ENCODE results near the gene VAT1. TPM values are rescaled to one million over a fixed set of nuclear protein-coding genes. Genes with fewer than 3 reads are reported as not detected.

VAT1 gene
- total and polyA plus RNA-seq, 2 of the 13 experiments (the other 11 are each of a cell fraction or from before 2014, with no cell fraction given): 143 to 205 TPM

DNA sequence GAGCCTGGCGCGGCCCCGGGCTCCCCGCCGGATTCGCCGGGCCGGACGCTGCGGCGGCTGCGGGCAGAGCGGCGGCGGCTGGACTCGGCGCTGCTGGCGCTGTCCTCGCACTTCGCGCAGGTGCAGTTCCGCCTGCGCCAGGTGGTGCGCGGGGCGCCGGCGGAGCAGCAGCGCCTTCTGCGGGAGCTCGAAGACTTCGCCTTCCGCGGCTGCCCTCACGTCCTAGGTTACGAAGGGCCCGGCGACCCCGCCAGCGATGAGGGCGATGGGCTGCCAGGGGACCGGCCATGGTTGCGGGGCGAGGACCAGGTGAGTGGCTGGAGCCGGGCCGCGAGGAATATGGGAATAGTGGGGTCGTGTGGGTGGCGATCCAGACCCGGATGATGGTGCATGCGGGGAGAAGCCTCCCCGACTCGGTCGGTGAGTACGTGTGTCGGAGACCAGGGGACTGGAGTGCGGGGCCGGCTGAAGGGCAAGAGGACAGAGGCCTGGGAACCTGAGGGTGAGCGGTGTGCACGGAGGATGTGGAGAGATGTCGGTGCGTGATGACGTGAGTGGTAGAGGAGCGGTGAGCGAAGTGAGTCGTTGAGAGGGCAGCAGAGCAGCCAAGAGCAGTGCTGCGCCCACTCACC is 41.3 kb downstream of the VAT1 start (continued):
- TF ChIP-seq, protein P1, sequence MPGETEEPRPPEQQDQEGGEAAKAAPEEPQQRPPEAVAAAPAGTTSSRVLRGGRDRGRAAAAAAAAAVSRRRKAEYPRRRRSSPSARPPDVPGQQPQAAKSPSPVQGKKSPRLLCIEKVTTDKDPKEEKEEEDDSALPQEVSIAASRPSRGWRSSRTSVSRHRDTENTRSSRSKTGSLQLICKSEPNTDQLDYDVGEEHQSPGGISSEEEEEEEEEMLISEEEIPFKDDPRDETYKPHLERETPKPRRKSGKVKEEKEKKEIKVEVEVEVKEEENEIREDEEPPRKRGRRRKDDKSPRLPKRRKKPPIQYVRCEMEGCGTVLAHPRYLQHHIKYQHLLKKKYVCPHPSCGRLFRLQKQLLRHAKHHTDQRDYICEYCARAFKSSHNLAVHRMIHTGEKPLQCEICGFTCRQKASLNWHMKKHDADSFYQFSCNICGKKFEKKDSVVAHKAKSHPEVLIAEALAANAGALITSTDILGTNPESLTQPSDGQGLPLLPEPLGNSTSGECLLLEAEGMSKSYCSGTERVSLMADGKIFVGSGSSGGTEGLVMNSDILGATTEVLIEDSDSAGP (CRISPR knock-in tag; IDR thresholded peaks at IDR 0.05; ENCODE audit: borderline replicate concordance): peak; percentile 86
- peak; percentile 75; the same call in 1 of the 2 replicates for TF ChIP-seq GABPB1 (CRISPR knock-in tag; IDR thresholded peaks at IDR 0.05)
- TF ChIP-seq REPIN1 (CRISPR knock-in tag; IDR thresholded peaks at IDR 0.05; ENCODE audit: borderline replicate concordance, low read depth): no peak
- TF ChIP-seq NFKB2 (CRISPR knock-in tag; IDR thresholded peaks at IDR 0.05; ENCODE audit: borderline replicate concordance): 0 out of 2 replicates have a peak, but pooled peaks have one; percentile 24
- peak; percentile 84 for TF ChIP-seq ZNF547 (CRISPR knock-in tag; IDR thresholded peaks at IDR 0.05)
- TF ChIP-seq, protein P2, sequence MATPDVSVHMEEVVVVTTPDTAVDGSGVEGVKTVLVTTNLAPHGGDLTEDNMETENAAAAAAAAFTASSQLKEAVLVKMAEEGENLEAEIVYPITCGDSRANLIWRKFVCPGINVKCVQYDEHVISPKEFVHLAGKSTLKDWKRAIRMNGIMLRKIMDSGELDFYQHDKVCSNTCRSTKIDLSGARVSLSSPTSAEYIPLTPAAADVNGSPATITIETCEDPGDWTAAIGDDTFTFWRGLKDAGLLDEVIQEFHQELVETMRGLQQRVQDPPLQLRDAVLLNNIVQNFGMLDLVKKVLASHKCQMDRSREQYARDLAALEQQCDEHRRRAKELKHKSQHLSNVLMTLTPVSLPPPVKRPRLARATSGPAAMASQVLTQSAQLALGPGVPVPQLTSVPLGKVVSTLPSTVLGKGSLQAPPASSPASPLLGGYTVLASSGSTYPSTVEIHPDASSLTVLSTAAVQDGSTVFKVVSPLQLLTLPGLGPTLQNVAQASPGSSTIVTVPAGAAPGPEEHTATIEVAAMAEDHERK (CRISPR knock-in tag; IDR thresholded peaks at IDR 0.05; ENCODE audit: low read depth): peak; percentile 27; the same call in 1 of the 2 replicates
- TF ChIP-seq, protein P3, sequence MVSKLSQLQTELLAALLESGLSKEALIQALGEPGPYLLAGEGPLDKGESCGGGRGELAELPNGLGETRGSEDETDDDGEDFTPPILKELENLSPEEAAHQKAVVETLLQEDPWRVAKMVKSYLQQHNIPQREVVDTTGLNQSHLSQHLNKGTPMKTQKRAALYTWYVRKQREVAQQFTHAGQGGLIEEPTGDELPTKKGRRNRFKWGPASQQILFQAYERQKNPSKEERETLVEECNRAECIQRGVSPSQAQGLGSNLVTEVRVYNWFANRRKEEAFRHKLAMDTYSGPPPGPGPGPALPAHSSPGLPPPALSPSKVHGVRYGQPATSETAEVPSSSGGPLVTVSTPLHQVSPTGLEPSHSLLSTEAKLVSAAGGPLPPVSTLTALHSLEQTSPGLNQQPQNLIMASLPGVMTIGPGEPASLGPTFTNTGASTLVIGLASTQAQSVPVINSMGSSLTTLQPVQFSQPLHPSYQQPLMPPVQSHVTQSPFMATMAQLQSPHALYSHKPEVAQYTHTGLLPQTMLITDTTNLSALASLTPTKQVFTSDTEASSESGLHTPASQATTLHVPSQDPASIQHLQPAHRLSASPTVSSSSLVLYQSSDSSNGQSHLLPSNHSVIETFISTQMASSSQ (IDR thresholded peaks at IDR 0.05; ENCODE audit: low read depth): no peak
- TF ChIP-seq, protein P3 (CRISPR knock-in tag; IDR thresholded peaks at IDR 0.05; ENCODE audit: borderline replicate concordance): peak; percentile 27; the same call in 1 of the 2 replicates
- no peak for TF ChIP-seq ZSCAN22 (CRISPR knock-in tag; IDR thresholded peaks at IDR 0.05)
- peak; percentile 69; the same call in 1 of the 2 replicates for TF ChIP-seq JUNB (CRISPR knock-in tag; IDR thresholded peaks at IDR 0.05; ENCODE audit: borderline replicate concordance)
- TF ChIP-seq GLI4 (CRISPR knock-in tag; IDR thresholded peaks at IDR 0.05; ENCODE audit: borderline replicate concordance): 0 out of 2 replicates have a peak, but pooled peaks have one; percentile 47
- TF ChIP-seq CBX1 (IDR thresholded peaks at IDR 0.05; ENCODE audit: low read depth): no peak
- no peak for TF ChIP-seq KMT2B (CRISPR knock-in tag; IDR thresholded peaks at IDR 0.05)
- TF ChIP-seq, protein P4, sequence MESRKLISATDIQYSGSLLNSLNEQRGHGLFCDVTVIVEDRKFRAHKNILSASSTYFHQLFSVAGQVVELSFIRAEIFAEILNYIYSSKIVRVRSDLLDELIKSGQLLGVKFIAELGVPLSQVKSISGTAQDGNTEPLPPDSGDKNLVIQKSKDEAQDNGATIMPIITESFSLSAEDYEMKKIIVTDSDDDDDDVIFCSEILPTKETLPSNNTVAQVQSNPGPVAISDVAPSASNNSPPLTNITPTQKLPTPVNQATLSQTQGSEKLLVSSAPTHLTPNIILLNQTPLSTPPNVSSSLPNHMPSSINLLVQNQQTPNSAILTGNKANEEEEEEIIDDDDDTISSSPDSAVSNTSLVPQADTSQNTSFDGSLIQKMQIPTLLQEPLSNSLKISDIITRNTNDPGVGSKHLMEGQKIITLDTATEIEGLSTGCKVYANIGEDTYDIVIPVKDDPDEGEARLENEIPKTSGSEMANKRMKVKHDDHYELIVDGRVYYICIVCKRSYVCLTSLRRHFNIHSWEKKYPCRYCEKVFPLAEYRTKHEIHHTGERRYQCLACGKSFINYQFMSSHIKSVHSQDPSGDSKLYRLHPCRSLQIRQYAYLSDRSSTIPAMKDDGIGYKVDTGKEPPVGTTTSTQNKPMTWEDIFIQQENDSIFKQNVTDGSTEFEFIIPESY (CRISPR knock-in tag; IDR thresholded peaks at IDR 0.05): 0 out of 2 replicates have a peak, but pooled peaks have one; percentile 12
- TF ChIP-seq PHB2 (IDR thresholded peaks at IDR 0.05; ENCODE audit: partially characterized antibody): no peak
- TF ChIP-seq, protein P5, sequence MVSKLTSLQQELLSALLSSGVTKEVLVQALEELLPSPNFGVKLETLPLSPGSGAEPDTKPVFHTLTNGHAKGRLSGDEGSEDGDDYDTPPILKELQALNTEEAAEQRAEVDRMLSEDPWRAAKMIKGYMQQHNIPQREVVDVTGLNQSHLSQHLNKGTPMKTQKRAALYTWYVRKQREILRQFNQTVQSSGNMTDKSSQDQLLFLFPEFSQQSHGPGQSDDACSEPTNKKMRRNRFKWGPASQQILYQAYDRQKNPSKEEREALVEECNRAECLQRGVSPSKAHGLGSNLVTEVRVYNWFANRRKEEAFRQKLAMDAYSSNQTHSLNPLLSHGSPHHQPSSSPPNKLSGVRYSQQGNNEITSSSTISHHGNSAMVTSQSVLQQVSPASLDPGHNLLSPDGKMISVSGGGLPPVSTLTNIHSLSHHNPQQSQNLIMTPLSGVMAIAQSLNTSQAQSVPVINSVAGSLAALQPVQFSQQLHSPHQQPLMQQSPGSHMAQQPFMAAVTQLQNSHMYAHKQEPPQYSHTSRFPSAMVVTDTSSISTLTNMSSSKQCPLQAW (CRISPR knock-in tag; IDR thresholded peaks at IDR 0.05): peak; percentile 8; the same call in 1 of the 2 replicates
- 0 out of 2 replicates have a peak, but pooled peaks have one; percentile 57 for TF ChIP-seq ZNF17 (CRISPR knock-in tag; IDR thresholded peaks at IDR 0.05)
- peak; percentile 17; the same call in 1 of the 2 replicates for TF ChIP-seq KDM5A (IDR thresholded peaks at IDR 0.05; ENCODE audit: borderline replicate concordance, low read length)
